ENCODE measurements around the gene ACOT12.
"Not testable (repeated sequence)": the region's sequence is repeated elsewhere in the genome, so short reads cannot be mapped to it uniquely, and the experiment has no call there.

Gene ACOT12

GRCh38 chr5:81398741-81399140 is 4.8 kb upstream of the ACOT12 start:
- DNase-seq, result no peak

GRCh38 chr5:81397176-81397575 is 3.2 kb upstream of the ACOT12 start:
- peak; percentile 27 for DNase-seq

DNA sequence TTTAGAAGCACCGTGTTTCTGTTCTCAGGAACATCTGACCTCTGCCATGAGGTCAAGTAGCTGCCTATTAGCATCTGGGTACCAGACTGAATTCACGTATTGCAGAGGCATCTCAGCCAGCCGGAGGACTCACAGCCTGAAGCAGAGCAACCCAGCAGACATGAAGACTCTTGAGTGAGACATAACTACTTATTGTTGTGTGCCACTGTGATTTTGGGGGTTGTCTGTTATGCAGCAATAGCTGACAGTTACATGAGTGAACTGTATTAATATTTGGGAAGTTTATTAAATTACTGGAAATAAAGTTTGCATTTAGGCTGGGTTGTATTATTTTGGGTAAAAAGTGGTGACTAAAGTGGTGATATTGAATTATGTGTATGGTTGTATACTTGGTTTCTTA is 1.3 kb upstream of the ACOT12 start:
- DNase-seq, result no peak

GRCh38 chr5:81393430-81393782 is 528 bp downstream of the ACOT12 start:
- DNase-seq, result no peak

GRCh38 chr5:81389025-81389424 is 4.9 kb downstream of the ACOT12 start:
- no peak for DNase-seq

GRCh38 chr5:81388169-81388568 is 5.8 kb downstream of the ACOT12 start:
- no peak for DNase-seq

- no peak for DNase-seq
These were observed 10.1 kb downstream of the ACOT12 start for GRCh38 chr5:81383867-81384266.

DNA sequence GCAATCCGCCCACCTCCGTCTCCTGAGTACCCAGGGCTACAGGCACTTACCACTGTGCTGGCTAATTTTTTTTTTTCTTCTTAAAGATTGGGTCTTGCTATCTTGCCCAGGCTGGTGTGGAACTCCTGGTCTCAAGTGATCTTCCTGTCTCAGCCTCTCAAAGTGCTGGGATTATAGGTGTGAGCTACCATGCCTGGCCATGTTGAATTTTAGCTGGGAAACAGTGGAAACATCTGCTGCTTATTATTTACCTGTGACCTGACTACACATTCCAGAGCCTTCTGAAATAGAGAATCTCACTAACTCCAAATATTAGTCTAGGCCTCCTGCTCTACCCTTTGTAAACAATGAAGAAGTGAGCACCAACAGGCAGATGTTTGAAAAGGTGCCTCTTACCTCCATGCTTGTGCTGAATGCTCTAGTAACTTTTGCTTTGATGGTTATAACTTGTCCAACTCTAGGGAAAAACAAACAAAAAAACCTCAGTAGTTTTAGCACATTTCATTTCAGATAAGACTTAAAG is 22.5 kb downstream of the ACOT12 start:
- no peak for DNase-seq

DNA sequence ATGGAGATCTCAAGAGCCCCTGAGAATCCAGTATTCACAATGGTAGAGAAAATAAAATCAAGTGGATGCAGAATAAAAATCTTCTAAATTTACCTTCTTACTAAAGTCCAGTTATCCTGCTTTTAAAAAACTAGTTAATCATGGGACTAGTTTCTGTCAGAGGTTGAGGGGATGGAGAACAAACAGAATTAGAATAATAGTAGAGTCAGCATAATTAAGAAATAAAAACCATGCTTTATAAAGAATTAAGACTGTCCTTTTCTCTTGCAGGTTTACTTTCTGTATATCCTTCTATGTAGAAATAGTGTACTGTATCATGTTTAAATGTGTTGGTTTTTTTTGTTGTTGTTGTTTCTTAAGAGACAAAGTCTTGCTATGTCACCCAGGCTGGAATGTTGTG is 23.0 kb downstream of the ACOT12 start:
- DNase-seq, result no peak

DNA sequence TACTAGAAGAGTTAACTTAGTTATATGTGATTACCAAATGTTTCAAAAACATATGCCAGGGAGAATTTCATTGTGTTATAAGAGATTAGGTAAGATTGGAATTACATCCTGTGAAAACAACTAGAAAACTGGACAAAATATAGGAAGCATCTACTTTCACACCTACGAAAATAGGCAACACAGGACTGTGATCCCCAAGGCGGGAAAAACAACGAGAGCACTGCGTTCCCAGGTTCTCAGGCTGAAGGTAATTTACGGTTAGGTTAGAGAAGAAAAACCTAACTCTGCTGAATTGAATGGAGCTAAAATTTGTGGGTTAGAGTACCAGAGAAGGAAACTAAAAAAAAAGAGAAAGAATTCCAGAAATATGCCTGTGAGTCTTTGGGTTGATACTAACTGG is 28.4 kb downstream of the ACOT12 start:
- DNase-seq, result no peak

GRCh38 chr5:81363093-81363871 is 30.7 kb downstream of the ACOT12 start:
- DNase-seq, result no peak

- DNase-seq, result no peak
These were observed 32.3 kb downstream of the ACOT12 start for GRCh38 chr5:81361600-81361999.

- no peak for DNase-seq
These were observed 33.3 kb downstream of the ACOT12 start for GRCh38 chr5:81360640-81361039.

- DNase-seq, result no peak
These were observed 34.1 kb downstream of the ACOT12 start for GRCh38 chr5:81359881-81360280.

DNA sequence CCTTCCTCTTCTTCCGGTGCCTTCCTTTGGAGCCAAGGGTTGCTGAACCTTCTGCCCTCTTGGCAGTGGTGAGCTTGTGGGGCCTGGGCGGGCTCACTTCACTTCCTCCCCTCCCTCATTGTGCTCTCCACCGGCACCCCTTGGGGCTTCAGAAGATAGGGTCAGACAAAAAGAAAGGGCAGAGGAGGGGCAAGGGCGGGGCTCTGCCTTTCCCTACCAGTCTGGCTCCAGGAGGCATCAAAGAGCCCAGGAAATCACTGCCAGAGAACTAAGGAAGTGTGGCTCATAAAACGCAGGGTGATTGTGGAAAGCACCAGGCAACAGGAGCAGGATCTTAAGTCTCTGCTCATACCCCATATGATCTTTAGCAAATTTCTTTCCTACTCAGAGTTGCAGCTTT is 34.8 kb downstream of the ACOT12 start:
- DNase-seq, result no peak

- DNase-seq, result no peak
These were observed 38.4 kb downstream of the ACOT12 start for GRCh38 chr5:81355291-81356251.

DNA sequence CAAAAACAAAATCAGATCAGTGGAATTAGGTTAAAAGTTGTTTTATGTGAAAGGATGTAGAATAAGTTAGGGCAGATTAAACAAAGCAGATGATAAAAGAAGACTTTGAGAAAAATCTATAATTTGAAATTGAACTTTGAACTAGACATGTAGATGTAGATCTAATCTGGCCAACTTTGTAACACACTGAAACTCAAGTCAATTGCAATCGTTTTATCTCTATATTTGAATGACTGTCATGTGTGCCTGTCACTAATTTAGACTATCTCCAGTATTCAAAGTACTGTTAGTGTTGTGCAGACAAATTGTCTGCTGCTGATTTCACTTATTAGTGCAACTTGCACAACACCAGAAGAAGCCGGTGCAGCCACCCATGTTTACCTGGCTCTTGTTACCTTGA is 39.8 kb downstream of the ACOT12 start:
- no peak for DNase-seq

- DNase-seq, result no peak
These were observed 40.7 kb downstream of the ACOT12 start for GRCh38 chr5:81353189-81353588.

GRCh38 chr5:81350507-81350906 is 43.4 kb downstream of the ACOT12 start:
- DNase-seq, result no peak

DNA sequence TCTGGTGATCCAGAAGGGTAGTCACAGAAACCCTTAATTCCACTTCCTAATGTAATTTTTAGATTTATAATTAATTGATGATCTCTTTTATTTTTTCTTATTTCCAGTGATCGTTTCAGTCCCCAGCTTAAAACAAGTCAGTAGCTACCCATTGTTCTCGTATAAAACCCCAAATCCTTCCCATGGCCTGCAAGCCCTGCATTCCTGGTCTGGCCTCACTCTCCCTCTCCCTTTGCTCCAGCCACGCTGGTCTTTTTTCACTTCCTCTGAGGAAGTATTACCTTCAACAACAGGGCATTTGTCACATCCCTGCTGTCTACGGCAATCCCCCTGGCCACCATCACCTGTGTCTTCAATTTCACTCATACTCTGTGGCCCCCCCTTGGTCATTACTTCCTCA is 44.8 kb downstream of the ACOT12 start:
- DNase-seq, result no peak

DNA sequence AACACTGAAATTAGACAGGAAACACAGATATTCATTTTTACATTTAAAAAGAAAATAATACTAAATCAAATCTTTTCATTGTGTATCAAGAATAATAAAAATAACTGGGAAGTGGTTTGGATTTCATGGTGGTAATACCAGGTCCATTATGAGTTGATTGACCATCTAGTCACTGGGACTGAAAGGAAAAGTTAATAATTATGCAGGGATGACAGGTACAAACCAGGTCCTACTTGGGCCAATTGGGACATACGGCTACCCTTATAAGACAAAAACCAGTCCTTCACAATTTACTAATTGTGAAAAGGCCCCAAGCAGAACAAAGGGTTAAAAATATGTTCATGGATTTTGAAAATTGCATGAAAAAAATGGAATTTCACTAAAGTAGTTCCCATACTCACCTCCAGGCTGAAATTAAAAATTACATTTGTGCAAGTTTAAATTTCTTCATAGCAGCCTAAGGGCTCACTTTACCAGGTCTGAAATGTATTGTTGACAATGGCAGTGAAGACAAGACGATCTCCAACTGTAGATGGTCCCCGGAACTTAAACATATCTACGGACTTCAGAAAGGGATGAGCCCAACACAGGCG is 48.4 kb downstream of the ACOT12 start:
- DNase-seq, result no peak

GRCh38 chr5:81344736-81345135 is 49.2 kb downstream of the ACOT12 start:
- DNase-seq, result no peak

DNA sequence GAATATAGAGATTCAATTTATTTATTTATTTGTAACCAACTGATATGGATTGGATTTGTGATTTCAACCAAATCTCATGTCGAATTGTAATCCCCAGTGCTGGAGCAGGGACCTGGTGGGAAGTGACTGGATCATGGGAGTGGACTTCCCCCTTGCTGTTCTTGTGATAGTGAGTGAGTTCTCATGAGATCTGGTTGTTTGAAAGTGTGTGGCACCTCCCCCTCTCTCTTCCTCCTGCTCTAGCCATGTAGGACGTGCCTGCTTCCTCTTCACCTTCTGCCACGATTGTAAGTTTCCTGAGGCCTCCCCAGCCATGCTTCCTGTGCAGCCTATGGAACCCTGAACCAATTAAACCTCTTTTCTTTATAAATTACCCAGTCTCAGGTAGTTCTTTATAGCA is 55.7 kb downstream of the ACOT12 start:
- not testable (repeated sequence) for DNase-seq

DNA sequence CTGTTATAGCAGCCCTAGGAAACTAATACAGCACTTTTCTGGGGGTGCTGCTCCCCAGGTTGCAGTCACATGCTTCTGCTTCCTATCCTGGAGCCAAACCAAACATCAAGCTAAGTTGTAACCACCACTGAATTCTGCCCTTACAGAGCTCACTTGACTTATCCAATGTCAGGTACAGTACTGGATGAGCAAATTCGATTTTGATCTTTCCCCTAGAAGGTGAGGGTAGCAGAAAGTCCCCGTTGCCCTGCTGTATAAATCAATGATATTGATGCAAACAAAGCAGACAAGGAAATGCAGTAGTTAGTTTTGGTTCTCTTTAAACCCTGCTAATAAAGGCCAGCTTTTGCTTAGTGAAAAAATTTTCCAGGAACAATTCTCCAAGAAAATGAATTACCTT is 56.1 kb downstream of the ACOT12 start:
- no peak for DNase-seq
